ENCODE data around the gene CEP72. TPM values are rescaled to one million over a fixed set of nuclear protein-coding genes. Genes with fewer than 3 reads are reported as not detected.
"Not testable (repeated sequence)": the region's sequence is repeated elsewhere in the genome, so short reads cannot be mapped to it uniquely, and the experiment has no call there.

CEP72 gene
- total RNA-seq, 1 donor from 2014 or later, result 4.8 TPM

DNA sequence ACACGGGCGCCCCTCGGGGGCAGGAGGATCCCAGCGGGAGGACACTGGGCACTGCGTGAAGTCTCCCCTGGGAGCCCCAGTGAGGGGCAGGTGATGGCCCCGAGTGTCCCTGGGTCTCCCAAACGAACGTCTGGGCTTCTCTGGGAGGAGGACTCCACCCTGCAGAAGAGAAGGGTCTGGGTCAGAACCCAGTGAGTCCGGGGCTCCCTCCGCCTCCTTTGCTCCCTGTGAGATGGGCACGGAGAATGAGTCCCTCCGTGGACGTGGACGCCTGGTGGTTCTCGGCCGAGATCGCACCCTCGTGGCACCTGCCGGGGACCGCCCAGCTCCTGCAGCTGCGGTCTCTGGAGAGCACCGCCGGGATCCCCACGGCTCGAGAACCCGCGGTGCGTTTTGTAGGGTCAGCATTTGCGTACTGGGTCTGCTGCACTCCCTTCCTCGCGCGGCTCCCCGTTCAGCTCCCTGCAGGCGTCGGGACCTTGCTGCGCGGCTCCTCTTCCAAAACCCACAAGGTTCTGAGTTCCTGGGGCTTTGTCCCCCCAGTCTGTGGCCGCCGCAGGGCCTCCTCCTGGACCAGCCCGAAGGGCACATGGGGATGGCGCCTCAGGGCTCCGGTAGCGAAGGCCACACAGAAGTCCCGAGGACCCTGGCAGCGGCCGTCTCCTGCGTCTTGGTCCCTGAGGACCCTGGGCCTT lies 10.2 kb upstream of the CEP72 start:
- Histone ChIP-seq H3K27me3 (ENCODE audit: control insufficient read depth, insufficient read depth, low read length) (peaks cover 7% of the 10 kb centered on the region), H3K36me3 (ENCODE audit: control insufficient read depth, insufficient read depth, low read length) (no peaks in the 10 kb centered on the region), H3K4me3 (ENCODE audit: low read depth, low read length) (no peak overlapping the region)
- no peak for DNase-seq (ENCODE audit: low read depth)
- TF ChIP-seq CTCF (IDR thresholded peaks at IDR 0.05; ENCODE audit: insufficient read depth, low read length, poor library complexity, severe bottlenecking), result no peak

GRCh38 chr5:602466-603035 lies 9.6 kb upstream of the CEP72 start:
- H3K27me3 ChIP-seq (ENCODE audit: control insufficient read depth, insufficient read depth, low read length), result peaks cover 7% of the 10 kb centered on the region
- no peaks in the 10 kb centered on the region for H3K36me3 ChIP-seq (ENCODE audit: control insufficient read depth, insufficient read depth, low read length)
- no peak for DNase-seq (ENCODE audit: low read depth)
- H3K4me3 ChIP-seq (ENCODE audit: low read depth, low read length), result no peak overlapping the region
- TF ChIP-seq CTCF (IDR thresholded peaks at IDR 0.05; ENCODE audit: insufficient read depth, low read length, poor library complexity, severe bottlenecking), result no peak

DNA sequence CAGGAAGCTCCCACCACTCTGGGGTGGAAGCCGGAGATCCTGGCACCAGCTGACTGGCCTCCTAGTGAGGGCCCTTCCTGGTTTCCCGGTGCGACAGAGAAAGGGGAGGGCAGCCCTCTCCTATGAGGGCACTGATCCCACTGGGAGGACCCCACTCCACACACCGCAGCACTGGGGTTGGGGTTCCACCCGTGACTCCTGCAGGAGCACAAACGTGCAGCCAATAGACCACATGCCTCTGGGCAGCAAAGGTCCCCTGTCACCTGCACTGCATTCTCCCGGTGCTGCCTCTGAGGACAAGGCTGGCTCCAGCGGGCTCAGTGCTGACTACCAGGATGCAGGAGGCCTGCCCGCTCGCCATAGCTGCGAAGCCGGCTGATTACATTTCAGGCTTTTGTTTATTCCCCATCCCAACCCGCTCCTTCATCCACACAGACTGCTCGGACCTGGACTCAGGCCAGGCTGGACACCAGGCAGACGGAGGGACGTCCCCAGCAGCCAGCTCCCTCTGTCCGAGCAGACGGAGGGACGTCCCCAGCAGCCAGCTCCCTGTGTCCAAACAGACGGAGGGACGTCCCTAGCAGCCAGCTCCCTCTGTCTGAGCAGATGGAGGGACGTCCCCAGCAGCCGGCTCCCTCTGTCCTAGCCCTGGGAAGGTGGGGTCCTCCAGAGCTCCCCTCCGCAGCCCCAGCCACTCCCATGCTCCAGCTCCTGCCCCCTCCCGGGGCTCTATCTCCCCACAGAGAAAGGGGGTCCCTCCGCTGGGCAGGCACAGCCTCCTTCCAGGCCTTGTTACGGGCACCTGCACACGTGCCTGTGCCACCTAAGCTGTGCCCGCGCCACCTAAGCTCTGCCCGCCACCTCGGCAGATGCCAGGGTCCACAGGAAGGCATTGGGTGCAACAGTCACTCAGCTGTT lies 8.8 kb upstream of the CEP72 start:
- peaks cover 7% of the 10 kb centered on the region for H3K27me3 ChIP-seq (ENCODE audit: control insufficient read depth, insufficient read depth, low read length)
- no peak for DNase-seq (ENCODE audit: low read depth)

GRCh38 chr5:604391-604831 lies 7.7 kb upstream of the CEP72 start:
- DNase-seq (ENCODE audit: low read depth), result no peak
- Histone ChIP-seq H3K27me3 (ENCODE audit: control insufficient read depth, insufficient read depth, low read length) (peaks cover 3% of the 10 kb centered on the region), H3K36me3 (ENCODE audit: control insufficient read depth, insufficient read depth, low read length) (no peaks in the 10 kb centered on the region)

More for the DNA sequence above, 8.8 kb upstream of the CEP72 start:
- no peak for TF ChIP-seq CTCF (IDR thresholded peaks at IDR 0.05; ENCODE audit: insufficient read depth, low read length, poor library complexity, severe bottlenecking)
- H3K36me3 ChIP-seq (ENCODE audit: control insufficient read depth, insufficient read depth, low read length), result no peaks in the 10 kb centered on the region
- no peak overlapping the region for H3K4me3 ChIP-seq (ENCODE audit: low read depth, low read length)

DNA sequence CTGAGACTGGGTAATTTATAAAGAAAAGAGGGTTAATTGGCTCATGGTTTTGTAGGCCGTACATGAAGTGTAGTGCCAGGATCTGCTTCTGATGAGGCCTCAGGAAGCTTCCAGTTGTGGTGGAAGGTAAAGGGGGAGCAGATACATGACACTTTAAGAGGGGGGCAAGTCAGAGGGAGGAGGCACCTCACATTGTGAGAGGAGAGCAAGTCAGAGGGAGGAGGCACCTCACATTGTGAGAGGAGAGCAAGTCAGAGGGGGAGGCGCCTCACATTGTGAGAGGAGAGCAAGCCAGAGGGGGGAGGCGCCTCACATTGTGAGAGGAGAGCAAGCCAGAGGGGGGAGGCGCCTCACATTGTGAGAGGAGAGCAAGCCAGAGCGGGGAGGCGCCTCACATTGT lies 7.0 kb upstream of the CEP72 start:
- not testable (repeated sequence) for H3K4me3 ChIP-seq (ENCODE audit: low read depth, low read length); H3K36me3 ChIP-seq (ENCODE audit: control insufficient read depth, insufficient read depth, low read length); H3K27me3 ChIP-seq (ENCODE audit: control insufficient read depth, insufficient read depth, low read length); DNase-seq (ENCODE audit: low read depth)

More at GRCh38 chr5:604391-604831, 7.7 kb upstream of the CEP72 start:
- H3K4me3 ChIP-seq (ENCODE audit: low read depth, low read length), result no peak overlapping the region
- no peak for TF ChIP-seq CTCF (IDR thresholded peaks at IDR 0.05; ENCODE audit: insufficient read depth, low read length, poor library complexity, severe bottlenecking)

- no peak for DNase-seq (ENCODE audit: low read depth)
- peaks cover under 1% of the 10 kb centered on the region for H3K27me3 ChIP-seq (ENCODE audit: control insufficient read depth, insufficient read depth, low read length)
- H3K36me3 ChIP-seq (ENCODE audit: control insufficient read depth, insufficient read depth, low read length), result no peaks in the 10 kb centered on the region
- no peak overlapping the region for H3K4me3 ChIP-seq (ENCODE audit: low read depth, low read length)
- TF ChIP-seq CTCF (IDR thresholded peaks at IDR 0.05; ENCODE audit: insufficient read depth, low read length, poor library complexity, severe bottlenecking), result no peak
Observed at GRCh38 chr5:606061-606460, 6.1 kb upstream of the CEP72 start.

Data from kidney epithelial cell (primary cell).